GM18870 (cell line): ENCODE results near the gene PHGDH.
"Not testable (repeated sequence)": the region's sequence is repeated elsewhere in the genome, so short reads cannot be mapped to it uniquely, and the experiment has no call there.

Experiments used
- ATAC-seq: cut with Tn5 transposase; IDR thresholded peaks from one replicate; pipeline ENCODE4 v1.9.1; 2021; ENCODE audit warnings: moderate library complexity; ENCODE audit not compliant: unreplicated experiment

Gene PHGDH

DNA sequence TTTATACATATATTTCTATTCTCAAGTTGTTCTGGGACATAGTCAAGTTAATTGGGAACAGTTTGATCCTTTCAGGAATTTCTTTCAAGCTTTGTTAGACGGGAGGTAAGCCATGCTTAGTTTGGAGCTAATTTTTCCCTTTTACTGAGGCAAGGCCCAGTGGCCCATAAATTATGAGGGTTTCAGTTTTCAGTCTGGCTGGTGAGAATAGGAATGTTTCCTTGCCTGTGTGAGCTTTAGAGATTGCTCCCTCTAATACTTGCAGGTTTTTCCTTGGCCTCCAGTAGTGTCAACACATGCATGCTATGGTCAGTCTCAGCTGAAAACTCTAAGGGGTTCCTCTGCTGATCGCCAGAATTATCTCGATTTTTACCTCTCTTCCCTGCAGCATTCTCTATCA, 14.1 kb upstream of the PHGDH start:
- ATAC-seq = no peak

DNA sequence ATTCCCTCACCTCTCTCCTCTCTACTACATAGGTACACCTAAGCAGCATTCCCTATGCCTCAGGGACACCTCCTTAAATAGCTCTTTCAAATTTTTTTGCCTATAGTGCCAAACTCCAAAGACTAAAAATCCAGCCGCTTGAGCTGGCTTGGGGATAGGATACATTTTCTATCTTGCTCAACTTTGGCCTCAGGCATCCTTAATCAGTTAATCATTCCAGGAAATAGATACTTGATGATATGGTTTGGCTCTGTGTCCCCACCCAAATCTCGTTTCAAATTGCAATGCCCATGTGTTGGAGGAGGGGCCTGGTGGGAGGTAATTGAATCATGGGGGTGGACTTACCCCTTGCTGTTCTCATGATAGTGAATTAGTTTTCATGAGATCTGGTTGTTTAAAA, 11.4 kb upstream of the PHGDH start:
- ATAC-seq = no peak

- no peak for ATAC-seq
Measured at GRCh38 chr1:119701659-119702058, 10.1 kb upstream of the PHGDH start.

- ATAC-seq = no peak
Measured at GRCh38 chr1:119702384-119702783, 9.3 kb upstream of the PHGDH start.

DNA sequence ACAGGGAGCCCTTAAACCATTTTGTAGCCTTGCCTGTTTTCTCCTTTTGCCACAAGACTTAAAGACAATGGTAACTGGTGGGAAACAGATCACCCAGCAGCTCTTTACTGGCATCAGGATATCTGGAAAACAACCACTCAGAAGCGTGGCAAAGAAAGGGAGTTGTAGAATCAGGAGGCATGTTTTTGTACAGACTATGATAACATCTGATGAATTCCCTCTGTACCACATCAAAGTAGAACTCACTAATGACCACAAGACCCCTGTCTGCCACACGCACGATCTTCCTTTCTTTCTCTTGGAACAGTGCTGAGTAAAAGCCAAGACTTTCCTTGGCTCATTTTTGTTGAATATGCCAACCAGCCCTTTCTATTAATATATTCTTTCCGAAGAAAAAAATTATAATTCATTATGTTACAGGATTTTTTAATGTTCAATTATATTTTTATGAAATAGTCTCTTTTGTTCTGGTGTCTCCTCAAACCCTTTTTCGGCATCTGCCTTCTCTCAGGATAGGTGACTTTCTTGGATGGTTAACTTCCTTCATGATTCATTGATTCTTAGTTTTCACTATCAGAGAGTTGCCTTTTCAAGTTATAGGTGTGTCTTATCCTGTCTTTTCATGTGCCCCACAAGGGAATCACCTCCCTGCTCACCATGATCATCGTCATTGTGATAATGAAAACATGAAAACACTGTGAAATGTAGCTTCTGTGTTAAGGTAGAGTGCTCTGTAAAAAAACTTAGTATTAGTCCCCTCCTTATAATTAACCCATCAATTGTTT, 7.9 kb upstream of the PHGDH start:
- ATAC-seq = no peak

DNA sequence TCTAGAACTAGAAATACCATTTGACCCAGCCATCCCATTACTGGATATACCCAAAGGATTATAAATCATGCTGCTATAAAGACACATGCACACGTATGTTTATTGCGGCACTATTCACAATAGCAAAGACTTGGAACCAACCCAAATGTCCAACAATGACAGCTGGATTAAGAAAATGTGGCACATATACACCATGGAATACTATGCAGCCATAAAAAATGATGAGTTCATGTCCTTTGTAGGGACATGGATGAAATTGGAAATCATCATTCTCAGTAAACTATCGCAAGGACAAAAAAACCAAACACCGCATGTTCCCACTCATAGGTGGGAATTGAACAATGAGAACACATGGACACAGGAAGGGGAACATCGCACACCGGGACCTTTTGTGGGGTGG, 5.1 kb upstream of the PHGDH start:
- ATAC-seq = not testable (repeated sequence)

DNA sequence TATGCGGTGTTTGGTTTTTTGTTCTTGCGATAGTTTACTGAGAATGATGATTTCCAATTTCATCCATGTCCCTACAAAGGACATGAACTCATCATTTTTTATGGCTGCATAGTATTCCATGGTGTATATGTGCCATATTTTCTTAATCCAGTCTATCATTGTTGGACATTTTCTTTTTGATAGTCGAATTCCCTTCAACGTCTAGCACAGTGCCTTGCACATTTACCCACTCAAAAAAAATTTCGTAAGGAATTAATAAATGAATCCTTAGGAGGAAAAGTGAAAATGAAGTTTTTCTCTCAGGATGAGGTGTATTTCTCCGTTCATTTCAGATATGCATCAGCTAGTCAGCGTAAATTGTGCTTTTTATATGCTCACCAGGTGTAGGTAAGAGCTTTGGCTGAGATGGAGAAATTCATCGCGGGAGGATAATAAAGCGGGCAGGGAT, 354 bp upstream of the PHGDH start:
- ATAC-seq = not testable (repeated sequence)

DNA sequence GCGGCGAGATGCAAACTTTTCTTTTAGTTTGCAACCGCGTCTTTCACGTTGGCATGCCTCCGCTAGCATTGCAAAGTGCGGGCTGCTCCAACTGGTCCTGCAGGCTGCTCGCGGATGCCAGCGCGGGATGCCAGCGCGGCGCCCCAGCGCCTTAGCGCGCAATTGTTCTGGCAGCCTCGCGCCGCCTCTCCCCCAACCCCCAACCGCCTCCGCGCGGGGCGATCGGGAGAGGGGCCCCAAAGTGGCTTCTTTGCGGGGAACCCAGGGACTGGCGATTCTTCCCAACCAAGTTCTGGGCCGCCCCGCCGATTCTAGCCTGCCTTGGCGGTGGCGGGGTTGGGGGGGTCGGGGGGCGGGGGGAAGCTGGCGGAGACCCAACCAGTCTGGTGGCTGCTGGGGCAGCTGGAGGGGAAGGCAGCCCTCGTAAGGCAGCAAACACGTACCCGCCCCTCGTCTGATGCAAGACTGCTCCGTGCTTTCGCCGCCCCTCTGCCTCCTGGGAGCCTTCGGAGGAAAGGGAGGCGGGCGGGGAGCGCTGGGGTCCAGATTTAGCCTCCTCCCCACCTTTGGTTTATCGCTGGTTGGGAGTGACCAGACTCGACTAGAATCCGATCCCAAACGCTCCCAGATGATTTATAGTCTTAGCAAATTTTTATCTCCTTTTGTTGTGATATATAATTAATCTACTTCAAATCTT, 756 bp downstream of the PHGDH start:
- ATAC-seq = no peak

GRCh38 chr1:119713039-119713748, 1.5 kb downstream of the PHGDH start:
- ATAC-seq = no peak

DNA sequence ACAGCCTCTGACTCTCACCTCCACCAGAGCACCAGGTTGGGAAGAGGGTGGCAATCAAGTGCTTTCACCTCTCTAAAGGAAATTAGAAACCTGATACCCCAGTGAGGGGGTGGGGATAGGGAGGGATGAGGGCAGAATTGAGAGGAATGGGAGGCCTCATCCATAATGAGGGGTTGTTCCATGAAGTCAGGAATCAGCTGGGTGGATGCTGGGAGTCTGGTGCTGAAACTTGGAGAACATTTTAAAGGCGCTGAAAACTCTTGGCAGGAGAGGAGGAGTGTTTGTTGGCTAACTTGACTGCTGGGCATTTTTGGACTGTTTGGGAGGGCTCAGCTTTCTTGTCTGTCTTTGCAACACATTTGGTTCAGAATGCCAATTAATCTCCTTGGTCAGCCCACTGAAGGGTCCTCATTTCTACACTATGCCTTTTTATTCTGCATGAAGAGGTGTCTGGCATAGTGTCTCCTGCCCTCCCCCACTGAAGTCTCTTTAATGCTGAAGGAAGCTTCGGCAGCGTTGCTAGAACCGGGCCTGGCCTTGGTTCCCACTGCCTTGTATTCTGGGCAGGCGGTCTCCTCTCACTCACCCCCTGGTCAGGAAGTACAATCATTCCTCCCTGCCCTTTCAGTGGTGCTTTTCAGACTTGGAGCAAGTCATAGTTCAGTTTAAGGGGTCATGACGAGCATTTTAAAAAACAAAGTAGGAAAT, 2.2 kb downstream of the PHGDH start:
- ATAC-seq = no peak

GRCh38 chr1:119714583-119714982, 2.8 kb downstream of the PHGDH start:
- no peak for ATAC-seq

DNA sequence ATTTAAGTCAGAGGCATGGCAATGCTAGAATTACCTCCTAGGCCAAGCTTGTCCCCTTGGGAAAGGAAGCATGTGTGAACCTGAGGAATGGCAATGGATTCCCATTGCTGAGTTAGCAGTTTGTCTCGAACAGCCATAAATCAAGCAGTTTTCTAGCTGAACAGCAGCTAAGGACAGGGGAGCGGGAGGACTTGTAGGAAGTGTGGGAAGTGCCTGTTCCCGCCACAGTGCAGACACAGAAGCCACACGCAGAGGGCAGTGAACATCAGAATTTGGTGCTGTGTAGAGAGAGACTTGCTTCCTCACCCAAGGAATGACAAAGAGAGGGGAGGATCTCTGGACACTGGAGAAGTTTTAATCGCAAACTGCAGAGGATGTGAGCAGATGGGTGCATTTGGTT, 3.8 kb downstream of the PHGDH start:
- ATAC-seq = no peak

- ATAC-seq = no peak
Measured at GRCh38 chr1:119718409-119718808, 6.7 kb downstream of the PHGDH start.

GRCh38 chr1:119718972-119719371, 7.2 kb downstream of the PHGDH start:
- ATAC-seq = no peak

GRCh38 chr1:119720866-119721440, 9.2 kb downstream of the PHGDH start:
- no peak for ATAC-seq

- no peak for ATAC-seq
Measured at GRCh38 chr1:119721896-119722295, 10.2 kb downstream of the PHGDH start.

GRCh38 chr1:119724611-119725218, 13.0 kb downstream of the PHGDH start:
- no peak for ATAC-seq

- ATAC-seq = no peak
Measured at GRCh38 chr1:119725626-119726025, 13.9 kb downstream of the PHGDH start.

GRCh38 chr1:119727991-119728390, 16.3 kb downstream of the PHGDH start:
- ATAC-seq = peak; percentile 48

DNA sequence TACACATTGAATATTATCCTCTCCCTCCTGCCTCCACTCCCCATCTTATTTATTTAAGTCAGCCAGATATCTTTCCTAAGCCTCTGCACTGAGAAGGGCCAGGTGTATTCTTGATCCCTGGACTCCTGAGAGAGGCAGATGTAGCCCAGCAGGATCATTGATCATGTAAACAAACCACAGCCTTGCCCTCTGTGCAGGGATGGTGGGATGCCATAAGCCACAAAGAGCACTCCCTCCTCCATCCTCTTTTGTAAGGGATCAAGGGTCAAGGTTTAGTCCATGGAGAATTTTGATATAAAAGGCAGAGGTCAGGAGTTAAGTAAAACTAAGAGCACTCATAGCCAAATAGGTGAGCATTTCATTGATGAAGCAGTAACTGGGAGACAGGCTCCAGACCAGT, 17.3 kb downstream of the PHGDH start:
- no peak for ATAC-seq
